Measurements from ENCODE around the gene SLCO4A1. TPM values are rescaled to one million over a fixed set of nuclear protein-coding genes. Genes with fewer than 3 reads are reported as not detected.

Gene SLCO4A1
- total RNA-seq, 1 donor from 2014 or later = 26.5 TPM

Other genes with a start within 250 kb of the SLCO4A1 start
- 25.3 TPM for gene CABLES2, start 235.2 kb upstream of the SLCO4A1 start, total RNA-seq (ENCODE audit: unreplicated experiment)
- not detected for gene RBBP8NL, start 215.0 kb upstream of the SLCO4A1 start, total RNA-seq (ENCODE audit: unreplicated experiment)
- gene GATA5, start 166.5 kb upstream of the SLCO4A1 start, total RNA-seq (ENCODE audit: unreplicated experiment) = 1.3 TPM
- gene NTSR1, start 66.3 kb downstream of the SLCO4A1 start, total RNA-seq (ENCODE audit: unreplicated experiment) = 4.0 TPM
- gene MRGBP, start 154.0 kb downstream of the SLCO4A1 start, total RNA-seq (ENCODE audit: unreplicated experiment) = 15.6 TPM
- gene OGFR, start 162.3 kb downstream of the SLCO4A1 start, total RNA-seq (ENCODE audit: unreplicated experiment) = 70.5 TPM
- 78.7 TPM for gene COL9A3, start 174.5 kb downstream of the SLCO4A1 start, total RNA-seq (ENCODE audit: unreplicated experiment)
- 12.6 TPM for gene TCFL5, start 219.3 kb downstream of the SLCO4A1 start, total RNA-seq (ENCODE audit: unreplicated experiment)

Measured in glutamatergic neuron (in vitro differentiated cells).